ENCODE data around the gene LIAS. TPM values are rescaled to one million over a fixed set of nuclear protein-coding genes. Genes with fewer than 3 reads are reported as not detected.

LIAS gene
- total and polyA plus RNA-seq, 10 of the 15 experiments (the other 5 are each of a cell fraction or from before 2014, with no cell fraction given): 17.9 to 32.3 (median 26.4) TPM

- no peak for TF ChIP-seq REST (IDR thresholded peaks at IDR 0.05; ENCODE audit: low read depth, low read length)
- TF ChIP-seq ZNF274 (IDR thresholded peaks at IDR 0.05; ENCODE audit: insufficient read depth, insufficient read length): no peak
- TF ChIP-seq CEBPB (IDR thresholded peaks at IDR 0.05; ENCODE audit: borderline replicate concordance in 1 of 2, low read depth in 2 of 2, low read length in 2 of 2): no peak
- peak; percentile 5 to 29 (median 25); a peak in 2 of 6 replicates for TF ChIP-seq CTCF (IDR thresholded peaks at IDR 0.05 in 2 of 3, conservative IDR thresholded peaks at IDR 0.05 in 1 of 3; ENCODE audit: control insufficient read depth in 2 of 3, extremely low read depth in 1 of 3, insufficient read depth in 1 of 3, low read depth in 3 of 3, low read length in 3 of 3)
- TF ChIP-seq IKZF1 (conservative IDR thresholded peaks at IDR 0.05): no peak
- TF ChIP-seq SMC3 (IDR thresholded peaks at IDR 0.05; ENCODE audit: borderline replicate concordance, low read length): peak; percentile 28; the same call in 1 of the 2 replicates
- no peak for TF ChIP-seq MAX (IDR thresholded peaks at IDR 0.05; ENCODE audit: low read depth, low read length)
- no peak for TF ChIP-seq MEF2B (IDR thresholded peaks at IDR 0.05; ENCODE audit: partially characterized antibody, poor library complexity, severe bottlenecking)
- TF ChIP-seq ZNF622 (IDR thresholded peaks at IDR 0.05): no peak
- peak; percentile 27 for TF ChIP-seq RAD21 (IDR thresholded peaks at IDR 0.05; ENCODE audit: insufficient read depth, low read depth, low read length)
- no peak for TF ChIP-seq ESRRA (IDR thresholded peaks at IDR 0.05; ENCODE audit: low read length)
- no peak for TF ChIP-seq E2F8 (IDR thresholded peaks at IDR 0.05; ENCODE audit: low read depth, partially characterized antibody)
- TF ChIP-seq LARP7 (IDR thresholded peaks at IDR 0.05): no peak
- no peak for TF ChIP-seq CHD2 (IDR thresholded peaks at IDR 0.05; ENCODE audit: borderline replicate concordance, low read depth, low read length)
- no peak for TF ChIP-seq RCOR1 (conservative IDR thresholded peaks at IDR 0.05; ENCODE audit: low read depth, low read length)
- TF ChIP-seq E4F1 (IDR thresholded peaks at IDR 0.05; ENCODE audit: borderline replicate concordance, partially characterized antibody): no peak
Observed at GRCh38 chr4:39410415-39410814, 48.4 kb upstream of the LIAS start (continued).

Measured in GM12878 (cell line).